Measurements from ENCODE around the gene GREB1. TPM values are rescaled to one million over a fixed set of nuclear protein-coding genes. Genes with fewer than 3 reads are reported as not detected.

GREB1 gene
- total and polyA plus RNA-seq, 2 of the 13 experiments (the other 11 are each of a cell fraction or from before 2014, with no cell fraction given) = 31.3 to 61.2 TPM

DNA sequence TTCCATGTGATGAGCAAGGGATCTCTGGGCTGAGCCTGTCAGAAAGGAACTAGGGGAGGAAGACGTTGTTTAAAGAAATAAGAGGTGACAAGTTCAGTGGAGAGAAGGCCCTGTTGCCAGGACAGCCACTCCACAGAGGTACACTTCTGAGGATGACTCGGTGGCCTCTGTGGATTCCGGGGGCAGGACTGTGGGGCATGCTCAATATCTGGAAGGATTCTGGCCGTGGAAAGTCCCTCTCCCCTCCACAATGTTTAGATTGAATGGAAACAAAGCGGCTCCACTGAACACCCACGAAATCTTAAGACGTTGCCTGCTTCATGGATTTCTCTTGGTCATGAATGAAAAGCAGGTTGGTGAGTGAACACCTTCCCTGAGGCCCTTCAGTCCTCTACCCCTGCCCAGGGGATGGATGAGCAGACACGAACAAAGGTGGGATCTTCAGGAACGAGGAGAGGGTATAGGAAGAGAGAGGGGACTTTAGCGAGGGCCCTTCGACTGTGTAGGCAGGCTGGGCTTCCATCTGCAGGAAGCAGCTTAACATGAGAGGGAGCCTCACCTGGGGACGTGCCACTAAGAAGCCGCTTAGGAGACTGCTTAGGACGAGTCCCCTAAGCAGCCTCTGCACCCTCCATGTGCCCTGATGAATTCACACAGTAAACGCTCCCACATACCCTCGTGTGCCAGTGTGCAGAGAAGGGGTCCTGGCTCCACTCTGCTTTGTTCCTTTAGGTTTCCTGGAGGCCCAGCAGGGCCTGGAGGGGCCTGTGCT, 134.2 kb downstream of the GREB1 start:
- Histone ChIP-seq H3K79me2 (ENCODE audit: insufficient read depth, low read length) (no peaks in the 10 kb centered on the region), H3K9me3 (ENCODE audit: low read length) (peaks cover 3% of the 10 kb centered on the region), H3K4me2 (ENCODE audit: low read depth, low read length) (no peak overlapping the region), H2AFZ (ENCODE audit: low read length) (no peak overlapping the region), H3K9ac (ENCODE audit: insufficient read depth, low read depth, low read length) (no peak overlapping the region), H4K20me1 (ENCODE audit: insufficient read depth, low read length) (no peaks in the 10 kb centered on the region), H3K27me3 (ENCODE audit: control insufficient read depth in 1 of 2, insufficient read depth in 2 of 2, low read length in 2 of 2) (peaks cover 9 to 52% of the 10 kb centered on the region in 2 experiments; a peak in 4 of 5 replicates), H3K27ac (ENCODE audit: extremely low read length, insufficient read depth, low read length) (no peak overlapping the region), H3K4me3 (replicated peaks in 1 of 3; ENCODE audit: insufficient read depth in 1 of 3, low read depth in 2 of 3, low read length in 3 of 3) (no peak overlapping the region), H3K4me1 (ENCODE audit: insufficient read depth, low read length) (peaks cover 9% of the 10 kb centered on the region; the same call in 1 of the 2 replicates), H3K36me3 (replicated peaks in 1 of 2; ENCODE audit: control insufficient read depth in 1 of 2, insufficient read depth in 2 of 2, low read length in 2 of 2) (no peaks in the 10 kb centered on the region)
- in situ Hi-C loops (cut with HindIII; ENCODE audit: extremely low pct_ligation_motif_present, low pct_unique_long_range_greater_than_20kb) (no loop called here), intact Hi-C loops (cut with micrococcal nuclease; ENCODE audit: unreplicated experiment) (no loop called here)
- ATAC-seq = peak; percentile 10; the same call in 2 of the 3 replicates
- ChIA-PET CTCF (ENCODE audit: low intra/inter-chr PET ratio, low total read pairs) (no interaction called here), POLR2A (no interaction called here)
- BruUV-seq (replicated peaks) = no TSS peak
- TF ChIP-seq ZNF709 (CRISPR knock-in tag; IDR thresholded peaks at IDR 0.05) = no peak
- TF ChIP-seq MYC (CRISPR knock-in tag; IDR thresholded peaks at IDR 0.05; ENCODE audit: borderline replicate concordance) = no peak
- no peak for TF ChIP-seq ZNF883 (CRISPR knock-in tag; IDR thresholded peaks at IDR 0.05; ENCODE audit: not compliant biosample characterization)
- TF ChIP-seq ZNF891 (CRISPR knock-in tag; IDR thresholded peaks at IDR 0.05) = no peak
- TF ChIP-seq SUZ12 (IDR thresholded peaks at IDR 0.05; ENCODE audit: low read depth, low read length) = no peak
- no peak for TF ChIP-seq SNAPC2 (CRISPR knock-in tag; IDR thresholded peaks at IDR 0.05)
- DNase-seq (ENCODE audit: low spot score) = no peak
- WGBS (ENCODE audit: low lambda C conversion rate) = 13% methylated on average over 13 of the region's 16 CpGs
- FAIRE-seq = no peak

DNA sequence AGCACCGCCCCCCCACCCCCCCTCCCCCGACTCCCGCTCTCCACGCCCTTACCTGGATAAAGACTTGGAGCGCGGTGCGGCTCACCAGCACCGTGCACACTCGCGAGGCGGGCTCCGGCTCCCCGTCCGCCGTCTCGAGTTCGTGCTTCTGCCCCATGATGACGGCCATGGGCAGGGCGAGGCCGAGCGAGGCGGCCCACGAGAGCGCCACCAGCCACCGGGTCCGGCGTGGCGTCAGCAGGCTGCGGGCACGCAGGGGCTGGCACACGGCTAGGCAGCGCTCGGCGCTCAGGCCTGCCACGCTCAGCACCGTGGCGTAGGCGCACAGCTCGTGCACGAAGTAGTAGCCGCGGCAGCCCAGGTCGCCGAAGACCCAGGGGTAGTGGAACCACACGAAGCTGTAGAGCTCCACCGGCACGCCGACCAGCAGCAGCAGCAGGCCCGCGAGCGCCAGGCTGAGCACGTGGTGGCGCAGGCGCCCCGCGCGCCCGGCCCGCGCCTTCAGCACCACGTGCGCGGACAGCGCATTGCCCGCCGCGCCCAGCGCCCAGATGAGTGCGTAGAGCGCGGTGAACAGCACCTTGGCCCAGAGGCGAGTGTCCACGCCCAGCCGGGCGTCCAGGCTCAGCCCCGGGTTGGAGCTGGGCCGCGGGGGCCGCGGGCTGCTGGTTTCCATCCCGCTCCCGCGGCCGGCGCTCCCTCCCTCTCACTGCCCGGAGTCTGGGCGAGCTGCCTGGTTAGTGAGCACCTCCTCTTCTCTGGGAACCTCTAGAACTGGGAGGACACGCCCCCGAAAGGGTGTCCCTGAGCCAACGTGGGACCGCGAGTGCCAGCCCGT, 135.8 kb downstream of the GREB1 start, which contains the start of gene NTSR2:
NTSR2 (minus strand) TSS at position 742 of the 838 bp plus-strand sequence; CDS start at position 676, 66 bp downstream.
- DNase-seq (ENCODE audit: low spot score) = peak; percentile 51
- ChIA-PET CTCF (ENCODE audit: low intra/inter-chr PET ratio, low total read pairs) (no interaction called here), POLR2A (interaction anchor here (0.9 kb wide), 1 partner anchor 14 kb away, joined by 3 read pairs; no protein-coding TSS in a partner anchor)
- in situ Hi-C loops (cut with HindIII; ENCODE audit: extremely low pct_ligation_motif_present, low pct_unique_long_range_greater_than_20kb) (no loop called here), intact Hi-C loops (cut with micrococcal nuclease; ENCODE audit: unreplicated experiment) (no loop called here)
- Histone ChIP-seq H3K27ac (ENCODE audit: extremely low read length, insufficient read depth, low read length) (no peak within 1 kb of the TSS), H3K9me3 (ENCODE audit: low read length) (no peaks in the 10 kb centered on the region), H3K4me2 (ENCODE audit: low read depth, low read length) (peak within 1 kb of the TSS; percentile 32), H2AFZ (ENCODE audit: low read length) (no peak within 1 kb of the TSS), H3K4me1 (ENCODE audit: insufficient read depth, low read length) (peaks cover 9% of the 10 kb centered on the region; the same call in 1 of the 2 replicates), H4K20me1 (ENCODE audit: insufficient read depth, low read length) (no peaks in the 10 kb centered on the region), H3K9ac (ENCODE audit: insufficient read depth, low read depth, low read length) (no peak within 1 kb of the TSS), H3K4me3 (replicated peaks in 1 of 3; ENCODE audit: insufficient read depth in 1 of 3, low read depth in 2 of 3, low read length in 3 of 3) (no peak within 1 kb of the TSS; a peak in 1 of 6 replicates), H3K36me3 (replicated peaks in 1 of 2; ENCODE audit: control insufficient read depth in 1 of 2, insufficient read depth in 2 of 2, low read length in 2 of 2) (no peaks in the 10 kb centered on the region), H3K79me2 (ENCODE audit: insufficient read depth, low read length) (no peaks in the 10 kb centered on the region), H3K27me3 (ENCODE audit: control insufficient read depth in 1 of 2, insufficient read depth in 2 of 2, low read length in 2 of 2) (peaks cover 8 to 59% of the 10 kb centered on the region in 2 experiments; a peak in 4 of 5 replicates)
- peak; percentile 97 for ATAC-seq
- WGBS (ENCODE audit: low lambda C conversion rate) = 65% methylated on average over 50 of the region's 93 CpGs
- no TSS peak for BruUV-seq (replicated peaks)
- FAIRE-seq = no peak
- TF ChIP-seq SNRNP70 (IDR thresholded peaks at IDR 0.05; ENCODE audit: low read depth, low read length) (no peak), CENPT (CRISPR knock-in tag; IDR thresholded peaks at IDR 0.05; ENCODE audit: low read depth) (peak; percentile 100), LBX2 (CRISPR knock-in tag; IDR thresholded peaks at IDR 0.05; ENCODE audit: borderline replicate concordance) (peak; percentile 99), ZBTB49 (CRISPR knock-in tag; IDR thresholded peaks at IDR 0.05; ENCODE audit: borderline replicate concordance) (peak; percentile 98), SAP130 (CRISPR knock-in tag; IDR thresholded peaks at IDR 0.05; ENCODE audit: low read depth) (peak; percentile 98), MTF1 (CRISPR knock-in tag; IDR thresholded peaks at IDR 0.05) (peak; percentile 98), YEATS4 (CRISPR knock-in tag; IDR thresholded peaks at IDR 0.05; ENCODE audit: borderline replicate concordance) (peak; percentile 92), ZNF367 (CRISPR knock-in tag; IDR thresholded peaks at IDR 0.05; ENCODE audit: borderline replicate concordance) (peak; percentile 98; the same call in 1 of the 2 replicates)

All from HepG2 (cell line).